ENCODE measurements around the gene HOXD11. TPM values are rescaled to one million over a fixed set of nuclear protein-coding genes. Genes with fewer than 3 reads are reported as not detected.

The HOXD11 gene
- total and polyA plus RNA-seq, 7 donors = not detected

- H3K27ac ChIP-seq = no peak overlapping the region
- WGBS, 3 donors = 75 to 78% (median 77%) methylated on average over 13 of the region's 13 CpGs
- peaks cover 2% of the 10 kb centered on the region for H3K4me1 ChIP-seq
- no peak for TF ChIP-seq CTCF (IDR thresholded peaks at IDR 0.05)
- DNase-seq = no peak
- H3K36me3 ChIP-seq (ENCODE audit: insufficient read depth in 1 of 2, low read depth in 1 of 2) = no peaks in the 10 kb centered on the region
- ATAC-seq = no peak
- intact Hi-C loops (cut with DNase I) = loop anchor here in 1 of 2 donors (5.0 kb wide), 1 partner anchor 1027 kb away; no protein-coding TSS in a partner anchor
- peaks cover 7 to 64% (median 49%) of the 10 kb centered on the region in 3 donors for H3K27me3 ChIP-seq (ENCODE audit: insufficient read depth in 3 of 3, low read length in 2 of 3)
- no peaks in the 10 kb centered on the region for H3K9me3 ChIP-seq
- no peak overlapping the region for H3K4me3 ChIP-seq
Measured at GRCh38 chr2:176120364-176121189, 13.5 kb downstream of the HOXD11 start.

GRCh38 chr2:176121190-176122051, 14.3 kb downstream of the HOXD11 start:
- intact Hi-C loops (cut with DNase I) = loop anchor here in 1 of 2 donors (5.0 kb wide), 1 partner anchor 1026 kb away; no protein-coding TSS in a partner anchor
- DNase-seq (no peak), ATAC-seq (no peak)
- 28 to 35% (median 33%) methylated on average over 53 of the region's 53 CpGs for WGBS, 3 donors
- H3K27me3 ChIP-seq (ENCODE audit: insufficient read depth in 3 of 3, low read length in 2 of 3) = peaks cover 7 to 59% (median 41%) of the 10 kb centered on the region in 3 donors
- peaks cover under 1% of the 10 kb centered on the region for H3K4me1 ChIP-seq
- peak overlapping the region; percentile 83 for H3K4me3 ChIP-seq
- no peaks in the 10 kb centered on the region for H3K36me3 ChIP-seq (ENCODE audit: insufficient read depth in 1 of 2, low read depth in 1 of 2)
- no peaks in the 10 kb centered on the region for H3K9me3 ChIP-seq
- no peak for TF ChIP-seq CTCF (IDR thresholded peaks at IDR 0.05)
- H3K27ac ChIP-seq = no peak overlapping the region

- peak overlapping the region; percentile 87 for H3K27ac ChIP-seq
- ATAC-seq (peak; percentile 52 to 67 (median 58)), DNase-seq (no peak)
- H3K4me1 ChIP-seq = peaks cover 4% of the 10 kb centered on the region
- no peak for TF ChIP-seq CTCF (IDR thresholded peaks at IDR 0.05)
- no peaks in the 10 kb centered on the region for H3K9me3 ChIP-seq
- no peaks in the 10 kb centered on the region for H3K36me3 ChIP-seq (ENCODE audit: insufficient read depth in 1 of 2, low read depth in 1 of 2)
- H3K27me3 ChIP-seq (ENCODE audit: insufficient read depth in 3 of 3, low read length in 2 of 3) = peaks cover 3 to 51% (median 34%) of the 10 kb centered on the region in 3 donors
- WGBS, 3 donors = 1 to 2% (median 1%) methylated on average over 31 to 47 of the region's 47 CpGs
- intact Hi-C loops (cut with DNase I) = loop anchor here in 1 of 2 donors (5.0 kb wide), 1 partner anchor 1025 kb away; no protein-coding TSS in a partner anchor
- H3K4me3 ChIP-seq = peak overlapping the region; percentile 83
Measured at GRCh38 chr2:176122052-176122682, 15.1 kb downstream of the HOXD11 start.

GRCh38 chr2:176122683-176123410, 15.8 kb downstream of the HOXD11 start, which contains the start of gene HOXD9:
Gene HOXD9, plus strand, starts transcription at chr2:176122719. Its CDS starts 50 bp downstream, at chr2:176122769.
- no peaks in the 10 kb centered on the region for H3K9me3 ChIP-seq
- peaks cover 3 to 45% (median 27%) of the 10 kb centered on the region in 3 donors for H3K27me3 ChIP-seq (ENCODE audit: insufficient read depth in 3 of 3, low read length in 2 of 3)
- ATAC-seq (peak; percentile 75 to 94 (median 90)), DNase-seq (peak; percentile 72 to 87)
- no peaks in the 10 kb centered on the region for H3K36me3 ChIP-seq (ENCODE audit: insufficient read depth in 1 of 2, low read depth in 1 of 2)
- peak within 1 kb of the TSS; percentile 87 for H3K27ac ChIP-seq
- intact Hi-C loops (cut with DNase I) = loop anchor here in 1 of 2 donors (5.0 kb wide), 1 partner anchor 1024 kb away; no protein-coding TSS in a partner anchor
- H3K4me1 ChIP-seq = peaks cover 8% of the 10 kb centered on the region
- no peak for TF ChIP-seq CTCF (IDR thresholded peaks at IDR 0.05)
- H3K4me3 ChIP-seq = peak within 1 kb of the TSS; percentile 83
- WGBS, 3 donors = 0 to 1% (median 0%) methylated on average over 39 to 84 of the region's 84 CpGs

All from psoas muscle (tissue), 8 donors.